ENCODE results near the gene VAV1.

DNA sequence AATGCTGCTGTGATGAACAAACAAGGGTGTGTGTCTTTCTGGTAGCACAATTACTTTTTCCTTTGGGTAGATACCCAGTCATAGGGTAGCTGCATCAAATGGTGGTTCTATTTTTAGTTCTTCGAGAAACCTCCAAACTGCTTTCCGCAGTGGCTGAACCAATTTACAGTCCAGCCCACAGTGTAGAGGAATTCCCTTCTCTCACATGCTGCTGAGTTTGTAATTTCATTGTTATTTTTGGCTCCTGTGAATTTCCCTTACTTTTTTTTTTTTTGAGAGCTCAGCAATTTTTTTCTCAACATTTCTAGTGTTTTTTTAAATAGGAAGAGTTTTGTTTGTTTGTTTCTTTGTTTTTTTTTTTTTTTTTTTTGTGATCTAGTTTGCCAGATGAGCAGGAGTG, 77.4 kb downstream of the VAV1 start:
- TF ChIP-seq RAD21 (conservative IDR thresholded peaks at IDR 0.05) (no peak), EZH2 (IDR thresholded peaks at IDR 0.05; ENCODE audit: borderline replicate concordance, insufficient read depth, low read length, poor library complexity, severe bottlenecking) (no peak), MXI1 (conservative IDR thresholded peaks at IDR 0.05; ENCODE audit: poor library complexity, severe bottlenecking) (no peak)
- TF ChIP-seq, protein P1, sequence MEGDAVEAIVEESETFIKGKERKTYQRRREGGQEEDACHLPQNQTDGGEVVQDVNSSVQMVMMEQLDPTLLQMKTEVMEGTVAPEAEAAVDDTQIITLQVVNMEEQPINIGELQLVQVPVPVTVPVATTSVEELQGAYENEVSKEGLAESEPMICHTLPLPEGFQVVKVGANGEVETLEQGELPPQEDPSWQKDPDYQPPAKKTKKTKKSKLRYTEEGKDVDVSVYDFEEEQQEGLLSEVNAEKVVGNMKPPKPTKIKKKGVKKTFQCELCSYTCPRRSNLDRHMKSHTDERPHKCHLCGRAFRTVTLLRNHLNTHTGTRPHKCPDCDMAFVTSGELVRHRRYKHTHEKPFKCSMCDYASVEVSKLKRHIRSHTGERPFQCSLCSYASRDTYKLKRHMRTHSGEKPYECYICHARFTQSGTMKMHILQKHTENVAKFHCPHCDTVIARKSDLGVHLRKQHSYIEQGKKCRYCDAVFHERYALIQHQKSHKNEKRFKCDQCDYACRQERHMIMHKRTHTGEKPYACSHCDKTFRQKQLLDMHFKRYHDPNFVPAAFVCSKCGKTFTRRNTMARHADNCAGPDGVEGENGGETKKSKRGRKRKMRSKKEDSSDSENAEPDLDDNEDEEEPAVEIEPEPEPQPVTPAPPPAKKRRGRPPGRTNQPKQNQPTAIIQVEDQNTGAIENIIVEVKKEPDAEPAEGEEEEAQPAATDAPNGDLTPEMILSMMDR (IDR thresholded peaks at IDR 0.05; ENCODE audit: poor library complexity, severe bottlenecking), result no peak
- TF ChIP-seq, protein P2, sequence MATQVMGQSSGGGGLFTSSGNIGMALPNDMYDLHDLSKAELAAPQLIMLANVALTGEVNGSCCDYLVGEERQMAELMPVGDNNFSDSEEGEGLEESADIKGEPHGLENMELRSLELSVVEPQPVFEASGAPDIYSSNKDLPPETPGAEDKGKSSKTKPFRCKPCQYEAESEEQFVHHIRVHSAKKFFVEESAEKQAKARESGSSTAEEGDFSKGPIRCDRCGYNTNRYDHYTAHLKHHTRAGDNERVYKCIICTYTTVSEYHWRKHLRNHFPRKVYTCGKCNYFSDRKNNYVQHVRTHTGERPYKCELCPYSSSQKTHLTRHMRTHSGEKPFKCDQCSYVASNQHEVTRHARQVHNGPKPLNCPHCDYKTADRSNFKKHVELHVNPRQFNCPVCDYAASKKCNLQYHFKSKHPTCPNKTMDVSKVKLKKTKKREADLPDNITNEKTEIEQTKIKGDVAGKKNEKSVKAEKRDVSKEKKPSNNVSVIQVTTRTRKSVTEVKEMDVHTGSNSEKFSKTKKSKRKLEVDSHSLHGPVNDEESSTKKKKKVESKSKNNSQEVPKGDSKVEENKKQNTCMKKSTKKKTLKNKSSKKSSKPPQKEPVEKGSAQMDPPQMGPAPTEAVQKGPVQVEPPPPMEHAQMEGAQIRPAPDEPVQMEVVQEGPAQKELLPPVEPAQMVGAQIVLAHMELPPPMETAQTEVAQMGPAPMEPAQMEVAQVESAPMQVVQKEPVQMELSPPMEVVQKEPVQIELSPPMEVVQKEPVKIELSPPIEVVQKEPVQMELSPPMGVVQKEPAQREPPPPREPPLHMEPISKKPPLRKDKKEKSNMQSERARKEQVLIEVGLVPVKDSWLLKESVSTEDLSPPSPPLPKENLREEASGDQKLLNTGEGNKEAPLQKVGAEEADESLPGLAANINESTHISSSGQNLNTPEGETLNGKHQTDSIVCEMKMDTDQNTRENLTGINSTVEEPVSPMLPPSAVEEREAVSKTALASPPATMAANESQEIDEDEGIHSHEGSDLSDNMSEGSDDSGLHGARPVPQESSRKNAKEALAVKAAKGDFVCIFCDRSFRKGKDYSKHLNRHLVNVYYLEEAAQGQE (IDR thresholded peaks at IDR 0.05; ENCODE audit: borderline replicate concordance), result no peak
